Measurements from ENCODE around the gene POLR1A. TPM values are rescaled to one million over a fixed set of nuclear protein-coding genes. Genes with fewer than 3 reads are reported as not detected.

The POLR1A gene
- total RNA-seq: 23.8 and 33.7 TPM in 2 replicates

- DNase-seq (ENCODE audit: low read depth): peak; percentile 96
- peak within 1 kb of the TSS; percentile 80 for H3K4me3 ChIP-seq (ENCODE audit: low read depth, low read length)
- TF ChIP-seq CTCF (IDR thresholded peaks at IDR 0.05; ENCODE audit: insufficient read depth, low read depth, low read length): peak; percentile 21
These were observed at the start of gene POLR1A for GRCh38 chr2:86105252-86105968. TSS of gene POLR1A (minus strand) at chr2:86105886. CDS start at chr2:86105776, 110 bp downstream.

- DNase-seq (ENCODE audit: low read depth): no peak
- no peak overlapping the region for H3K4me3 ChIP-seq (ENCODE audit: low read depth, low read length)
- TF ChIP-seq CTCF (IDR thresholded peaks at IDR 0.05; ENCODE audit: insufficient read depth, low read depth, low read length): no peak
These were observed 44.8 kb upstream of the POLR1A start for GRCh38 chr2:86150502-86150901.

DNA sequence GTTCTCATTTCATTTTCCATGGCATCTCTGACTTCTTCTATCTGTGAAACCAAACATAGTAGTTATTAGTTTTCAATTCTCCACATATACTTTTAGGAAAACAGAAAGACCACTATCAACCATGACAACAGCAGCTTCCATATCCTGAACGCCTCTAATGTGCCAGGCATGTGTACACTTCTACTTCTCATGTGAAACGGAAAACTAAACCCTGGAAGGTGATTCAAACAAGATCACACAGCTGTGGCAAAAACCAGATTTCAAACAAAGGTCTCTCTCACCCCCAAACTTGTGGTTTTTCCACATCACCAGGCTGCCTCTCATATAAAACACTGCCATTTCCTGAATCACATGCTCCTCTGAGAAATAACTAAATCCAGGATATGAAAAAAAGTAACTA is 42.1 kb upstream of the POLR1A start:
- DNase-seq (ENCODE audit: low read depth): no peak
- no peak overlapping the region for H3K4me3 ChIP-seq (ENCODE audit: low read depth, low read length)
- no peak for TF ChIP-seq CTCF (IDR thresholded peaks at IDR 0.05; ENCODE audit: insufficient read depth, low read depth, low read length)

- TF ChIP-seq CTCF (IDR thresholded peaks at IDR 0.05; ENCODE audit: insufficient read depth, low read depth, low read length): no peak
- no peak for DNase-seq (ENCODE audit: low read depth)
- H3K4me3 ChIP-seq (ENCODE audit: low read depth, low read length): no peak overlapping the region
These were observed 38.4 kb upstream of the POLR1A start for GRCh38 chr2:86143926-86144685.

DNA sequence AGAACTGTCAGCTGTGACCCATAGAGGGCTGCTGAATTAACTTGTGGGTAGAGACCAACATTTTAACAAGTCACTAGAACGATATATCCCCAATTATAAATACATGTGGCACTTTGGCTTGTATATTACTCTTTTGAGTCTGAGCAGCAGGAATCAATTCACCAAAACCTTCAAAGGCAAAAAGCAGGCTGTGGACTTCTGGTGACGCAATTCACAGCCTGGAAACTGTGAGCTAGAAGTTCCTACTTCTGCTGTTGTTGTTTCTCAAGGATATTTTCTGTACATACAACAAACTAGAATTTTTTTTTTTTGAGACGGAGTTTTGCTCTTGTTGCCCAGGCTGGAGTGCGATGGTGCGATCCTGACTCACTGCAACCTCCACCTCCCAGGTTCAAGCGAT is 37.6 kb upstream of the POLR1A start:
- TF ChIP-seq CTCF (IDR thresholded peaks at IDR 0.05; ENCODE audit: insufficient read depth, low read depth, low read length): no peak
- no peak for DNase-seq (ENCODE audit: low read depth)
- no peak overlapping the region for H3K4me3 ChIP-seq (ENCODE audit: low read depth, low read length)

DNA sequence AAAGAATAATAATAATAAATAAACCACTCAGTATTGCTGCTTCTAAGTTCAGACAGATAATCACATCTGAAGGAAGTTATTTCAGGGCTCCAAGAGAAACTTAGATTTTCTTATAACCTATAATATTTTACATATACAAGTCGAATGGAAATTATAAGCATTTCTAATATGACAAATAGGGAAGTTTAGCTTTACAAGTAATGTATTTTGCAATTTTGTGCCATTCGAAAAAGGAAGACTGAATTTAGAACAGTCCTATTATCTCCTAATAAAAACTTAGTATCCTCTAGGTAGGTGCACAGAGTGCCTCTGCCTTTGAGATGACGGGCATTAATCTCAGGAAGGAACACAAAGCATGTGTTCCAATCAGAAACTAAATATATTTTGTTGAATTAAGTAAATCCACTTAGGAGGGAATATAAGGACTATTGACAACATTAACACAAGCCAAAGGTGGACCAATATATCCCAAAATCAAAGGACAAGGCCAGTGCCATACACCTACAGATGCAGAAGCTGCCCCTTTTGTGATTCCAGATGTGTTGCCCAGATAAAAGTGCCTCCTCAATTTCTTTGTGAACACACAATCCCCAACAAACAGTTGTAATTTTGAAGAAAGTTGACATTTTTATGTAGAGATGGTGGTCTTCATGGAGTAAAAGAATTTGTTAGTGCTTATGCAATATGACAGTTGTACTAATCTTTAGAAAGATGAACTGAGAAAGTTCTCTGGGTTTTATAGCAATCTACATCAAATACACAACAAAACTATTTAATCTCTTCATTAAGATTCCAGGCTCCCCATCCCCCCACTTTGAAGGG is 37.0 kb upstream of the POLR1A start:
- DNase-seq (ENCODE audit: low read depth): no peak
- no peak overlapping the region for H3K4me3 ChIP-seq (ENCODE audit: low read depth, low read length)
- no peak for TF ChIP-seq CTCF (IDR thresholded peaks at IDR 0.05; ENCODE audit: insufficient read depth, low read depth, low read length)

Measured in fibroblast of villous mesenchyme (primary cell).